GM12878 (cell line): ENCODE results near the gene CALY. TPM values are rescaled to one million over a fixed set of nuclear protein-coding genes. Genes with fewer than 3 reads are reported as not detected.

Experiments used
- ATAC-seq: fragments of 200-7000 bp; cut with Tn5 transposase; 3 replicates; pipeline ENCODE4 v1.9.1; 2020; ENCODE audit warnings: mild to moderate bottlenecking, moderate library complexity
- BruUV-seq: library from RNA; stranded (reverse); fragments of 400-500 nt; replicated peaks from 2 replicates; lab custom pipeline; 2021; lab: Mats Ljungman, UMichigan
- CTCF ChIA-PET: fragments of 300-600 bp; sonication (Branson Sonifier 250); formaldehyde crosslinking; extraction: SDS; loops from one replicate; lab custom pipeline; 2021; ENCODE audit warnings: inconsistent platforms; lab: Yijun Ruan, JAX
- POLR2A ChIA-PET: fragments of 350-600 bp; formaldehyde crosslinking; extraction: SDS; loops from one replicate; lab custom pipeline; 2021; ENCODE audit warnings: inconsistent platforms; lab: Charles Lee
- RAD21 ChIA-PET: fragments of 300-600 bp; sonication (Branson Sonifier 250); formaldehyde crosslinking; loops from one replicate; lab custom pipeline; 2023; ENCODE audit warnings: antibody characterized with exemption; ENCODE audit not compliant: unreplicated experiment; lab: Charles Lee
- SMC1A ChIA-PET: fragments of 300-600 bp; sonication (Branson Sonifier 250); formaldehyde crosslinking; loops from one replicate; lab custom pipeline; 2023; ENCODE audit not compliant: unreplicated experiment, uncharacterized antibody; lab: Charles Lee
- DNase-seq: peaks from one replicate; pipeline ENCODE4 v3.0.0-alpha.2; 2011; ENCODE audit warnings: low read depth, low spot score
- FAIRE-seq: peaks from 3 replicates; lab custom pipeline; 2011; peaks lifted over from hg19 to GRCh38; lab: Jason Lieb, UNC
- H2AFZ ChIP-seq: 2 replicates; pipeline ENCODE4 v1.6.0; 2011; ENCODE audit warnings: low read depth, low read length, control low read depth; ENCODE audit not compliant: control insufficient read depth
- H3K27ac ChIP-seq: 2 replicates; pipeline ENCODE4 v1.5.1; 2011; ENCODE audit warnings: control low read depth; ENCODE audit not compliant: control insufficient read depth, insufficient read depth
- H3K27me3 ChIP-seq, 2 experiments: replicated peaks in 1 of 2; 2 replicates each; pipeline versions ENCODE4 v1.6.0 to v1.6.1; 2011; ENCODE audit warnings: low read length in 1 of 2; ENCODE audit not compliant: control insufficient read depth in 2 of 2, insufficient read depth in 2 of 2
- H3K36me3 ChIP-seq, 2 experiments: 2 replicates each; pipeline ENCODE4 v1.5.1; 2011; ENCODE audit warnings: low read length in 1 of 2; ENCODE audit not compliant: control insufficient read depth in 2 of 2, insufficient read depth in 2 of 2
- H3K4me1 ChIP-seq: 2 replicates; pipeline ENCODE4 v1.6.1; 2011; ENCODE audit warnings: mild to moderate bottlenecking, low read length, moderate library complexity, mixed read lengths; ENCODE audit not compliant: control insufficient read depth, insufficient read depth
- H3K4me2 ChIP-seq: 2 replicates; pipeline ENCODE4 v1.6.0; 2011; ENCODE audit warnings: control low read depth; ENCODE audit not compliant: control insufficient read depth, insufficient read depth
- H3K4me3 ChIP-seq: fragments of 200-600 bp; sonication (generic); 2 replicates; pipeline ENCODE4 v1.5.1; 2016
- H3K79me2 ChIP-seq: 2 replicates; pipeline ENCODE4 v1.6.0; 2011; ENCODE audit warnings: low read length; ENCODE audit not compliant: control insufficient read depth, insufficient read depth
- H3K9ac ChIP-seq: 2 replicates; pipeline ENCODE4 v1.8.0; 2011; ENCODE audit warnings: low read length, control low read depth, mixed read lengths; ENCODE audit not compliant: control insufficient read depth, insufficient read depth
- H3K9me3 ChIP-seq: replicated peaks from 3 replicates; pipeline ENCODE4 v1.5.1; 2011; ENCODE audit warnings: mild to moderate bottlenecking, low read length; ENCODE audit not compliant: control insufficient read depth, insufficient read depth
- H4K20me1 ChIP-seq: 2 replicates; pipeline ENCODE4 v1.6.0; 2011; ENCODE audit not compliant: control insufficient read depth, insufficient read depth
- IKZF1 ChIP-seq: fragments of 450-650 bp; conservative IDR thresholded peaks from 2 replicates; pipeline ENCODE4 v1.6.1; 2017; ENCODE audit warnings: antibody characterized with exemption, mild to moderate bottlenecking
- IKZF2 ChIP-seq, 2 experiments: fragments of 450-650 bp; IDR thresholded peaks; 2 replicates each; pipeline ENCODE4 v1.6.1; 2017; ENCODE audit warnings: mild to moderate bottlenecking in 2 of 2, moderate library complexity in 2 of 2
- NBN ChIP-seq: fragments of 450-650 bp; IDR thresholded peaks from 2 replicates; pipeline ENCODE4 v1.6.1; 2016
- NFIC ChIP-seq: IDR thresholded peaks from 2 replicates; pipeline ENCODE4 v1.6.1; 2012; ENCODE audit warnings: low read depth, mild to moderate bottlenecking, inconsistent platforms, low read length, moderate library complexity
- SMAD1 ChIP-seq: fragments of 450-650 bp; IDR thresholded peaks from 2 replicates; pipeline ENCODE4 v1.6.1; 2018; ENCODE audit warnings: mild to moderate bottlenecking, low read depth; ENCODE audit not compliant: partially characterized antibody
- SP1 ChIP-seq: IDR thresholded peaks from one replicate; pipeline ENCODE4 v1.6.1; 2011; ENCODE audit warnings: low read depth, low read length
- WGBS: methylation state at CpG from one replicate; pipeline ENCODE4 v1.1.6; 2016; ENCODE audit warnings: low lambda C conversion rate; ENCODE audit not compliant: insufficient replicate concordance, insufficient coverage; ENCODE audit errors: missing lambda C conversion rate; 5-methylcytosine and 5-hydroxymethylcytosine counted together
- in situ Hi-C: fragments of 300-500 bp; cut with MboI; formaldehyde crosslinking; loops from 9 replicates; pipeline ENCODE4 v1.14.3; 2018; ENCODE audit warnings: mixed read lengths
- intact Hi-C: fragments of 100-400 bp; cut with micrococcal nuclease; formaldehyde crosslinking; loops from one replicate; pipeline ENCODE4 v1.14.2; 2022; ENCODE audit not compliant: unreplicated experiment
- polyA plus RNA-seq, 11 experiments: library from polyadenylated mRNA; depleted of rRNA in 4 of 11; unstranded in 6 of 11; stranded (reverse) in 5 of 11; fragments of >200 nt; fragmentation: Nextera tagmentation in 4 of 11; fragmentation: Illumina TruSeq in 1 of 11; extraction: Ambion mirVana in 4 of 11; extraction: Trizol in 1 of 11; gene quantifications; 1 replicate in 1 of 11; 2 replicates in 10 of 11; pipeline versions ENCODE4 v1.2.1 to v1.2.3, GENCODE V29; 2011 to 2016; ENCODE audit warnings: inconsistent platforms in 2 of 11, missing spikeins in 2 of 11, low read depth in 1 of 11
- total RNA-seq, 4 experiments: library from RNA; depleted of rRNA in 3 of 4; stranded (reverse); fragments of >200 nt in 3 of 4; fragmentation: Illumina TruSeq in 1 of 4; extraction: Trizol in 1 of 4; gene quantifications; 2 replicates each; pipeline versions ENCODE4 v1.2.1 to v1.2.3, GENCODE V29; 2013 to 2021
- TF ChIP-seq, protein P1 (sequence below): fragments of 150-350 bp; IDR thresholded peaks from 2 replicates; pipeline ENCODE4 v1.6.1; 2016; ENCODE audit warnings: low read depth, low read length
- TF ChIP-seq, protein P2 (sequence below): fragments of 450-650 bp; IDR thresholded peaks from 2 replicates; pipeline ENCODE4 v1.6.1; 2017; ENCODE audit warnings: antibody characterized with exemption, mild to moderate bottlenecking, moderate library complexity
- TF ChIP-seq, protein P3 (sequence below): fragments of 450-650 bp; IDR thresholded peaks from 2 replicates; pipeline ENCODE4 v1.6.1; 2017; ENCODE audit warnings: mild to moderate bottlenecking, moderate library complexity

The CALY gene
- total and polyA plus RNA-seq, 10 of the 15 experiments (the other 5 are each of a cell fraction or from before 2014, with no cell fraction given): 0.07 TPM; not detected in 9

GRCh38 chr10:133358162-133358924 lies 21.6 kb upstream of the CALY start:
- RAD21 ChIA-PET: interaction anchor here (1.0 kb wide), 1 partner anchor 30 kb away, joined by 3 read pairs; no protein-coding TSS in a partner anchor
- POLR2A ChIA-PET: interaction anchor here (0.6 to 1.7 kb wide), 3 partner anchors 12 to 21 kb away, joined by 3 to 5 read pairs (median 4); partner anchors contain the start of gene PAOX
- CTCF ChIA-PET: interaction anchor here (0.7 to 1.5 kb wide), 3 partner anchors 29 to 200 kb away, joined by 3 to 7 read pairs (median 6); no protein-coding TSS in a partner anchor
- Histone ChIP-seq H3K4me1 (peaks cover 18% of the 10 kb centered on the region), H4K20me1 (no peaks in the 10 kb centered on the region), H3K36me3 (peaks cover 0 to 5% of the 10 kb centered on the region in 2 experiments; a peak in 2 of 4 replicates), H2AFZ (no peak overlapping the region), H3K79me2 (no peaks in the 10 kb centered on the region; the same call in 1 of the 2 replicates), H3K27ac (no peak overlapping the region), H3K4me3 (no peak overlapping the region), H3K9me3 (no peaks in the 10 kb centered on the region), H3K4me2 (no peak overlapping the region), H3K27me3 (no peaks in the 10 kb centered on the region), H3K9ac (no peak overlapping the region)
- ATAC-seq (no peak), FAIRE-seq (no peak), DNase-seq (no peak)
- in situ Hi-C loops (no loop called here), intact Hi-C loops (no loop called here)
- SMC1A ChIA-PET: interaction anchor here (0.9 kb wide), 1 partner anchor 33 kb away, joined by 3 read pairs; no protein-coding TSS in a partner anchor
- no peak for TF ChIP-seq NFIC
- no peak for TF ChIP-seq SP1
- TF ChIP-seq, protein P1, sequence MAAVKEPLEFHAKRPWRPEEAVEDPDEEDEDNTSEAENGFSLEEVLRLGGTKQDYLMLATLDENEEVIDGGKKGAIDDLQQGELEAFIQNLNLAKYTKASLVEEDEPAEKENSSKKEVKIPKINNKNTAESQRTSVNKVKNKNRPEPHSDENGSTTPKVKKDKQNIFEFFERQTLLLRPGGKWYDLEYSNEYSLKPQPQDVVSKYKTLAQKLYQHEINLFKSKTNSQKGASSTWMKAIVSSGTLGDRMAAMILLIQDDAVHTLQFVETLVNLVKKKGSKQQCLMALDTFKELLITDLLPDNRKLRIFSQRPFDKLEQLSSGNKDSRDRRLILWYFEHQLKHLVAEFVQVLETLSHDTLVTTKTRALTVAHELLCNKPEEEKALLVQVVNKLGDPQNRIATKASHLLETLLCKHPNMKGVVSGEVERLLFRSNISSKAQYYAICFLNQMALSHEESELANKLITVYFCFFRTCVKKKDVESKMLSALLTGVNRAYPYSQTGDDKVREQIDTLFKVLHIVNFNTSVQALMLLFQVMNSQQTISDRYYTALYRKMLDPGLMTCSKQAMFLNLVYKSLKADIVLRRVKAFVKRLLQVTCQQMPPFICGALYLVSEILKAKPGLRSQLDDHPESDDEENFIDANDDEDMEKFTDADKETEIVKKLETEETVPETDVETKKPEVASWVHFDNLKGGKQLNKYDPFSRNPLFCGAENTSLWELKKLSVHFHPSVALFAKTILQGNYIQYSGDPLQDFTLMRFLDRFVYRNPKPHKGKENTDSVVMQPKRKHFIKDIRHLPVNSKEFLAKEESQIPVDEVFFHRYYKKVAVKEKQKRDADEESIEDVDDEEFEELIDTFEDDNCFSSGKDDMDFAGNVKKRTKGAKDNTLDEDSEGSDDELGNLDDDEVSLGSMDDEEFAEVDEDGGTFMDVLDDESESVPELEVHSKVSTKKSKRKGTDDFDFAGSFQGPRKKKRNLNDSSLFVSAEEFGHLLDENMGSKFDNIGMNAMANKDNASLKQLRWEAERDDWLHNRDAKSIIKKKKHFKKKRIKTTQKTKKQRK: no peak
- TF ChIP-seq, protein P2, sequence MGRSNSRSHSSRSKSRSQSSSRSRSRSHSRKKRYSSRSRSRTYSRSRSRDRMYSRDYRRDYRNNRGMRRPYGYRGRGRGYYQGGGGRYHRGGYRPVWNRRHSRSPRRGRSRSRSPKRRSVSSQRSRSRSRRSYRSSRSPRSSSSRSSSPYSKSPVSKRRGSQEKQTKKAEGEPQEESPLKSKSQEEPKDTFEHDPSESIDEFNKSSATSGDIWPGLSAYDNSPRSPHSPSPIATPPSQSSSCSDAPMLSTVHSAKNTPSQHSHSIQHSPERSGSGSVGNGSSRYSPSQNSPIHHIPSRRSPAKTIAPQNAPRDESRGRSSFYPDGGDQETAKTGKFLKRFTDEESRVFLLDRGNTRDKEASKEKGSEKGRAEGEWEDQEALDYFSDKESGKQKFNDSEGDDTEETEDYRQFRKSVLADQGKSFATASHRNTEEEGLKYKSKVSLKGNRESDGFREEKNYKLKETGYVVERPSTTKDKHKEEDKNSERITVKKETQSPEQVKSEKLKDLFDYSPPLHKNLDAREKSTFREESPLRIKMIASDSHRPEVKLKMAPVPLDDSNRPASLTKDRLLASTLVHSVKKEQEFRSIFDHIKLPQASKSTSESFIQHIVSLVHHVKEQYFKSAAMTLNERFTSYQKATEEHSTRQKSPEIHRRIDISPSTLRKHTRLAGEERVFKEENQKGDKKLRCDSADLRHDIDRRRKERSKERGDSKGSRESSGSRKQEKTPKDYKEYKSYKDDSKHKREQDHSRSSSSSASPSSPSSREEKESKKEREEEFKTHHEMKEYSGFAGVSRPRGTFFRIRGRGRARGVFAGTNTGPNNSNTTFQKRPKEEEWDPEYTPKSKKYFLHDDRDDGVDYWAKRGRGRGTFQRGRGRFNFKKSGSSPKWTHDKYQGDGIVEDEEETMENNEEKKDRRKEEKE: no peak
- TF ChIP-seq IKZF1: no peak
- TF ChIP-seq, protein P3, sequence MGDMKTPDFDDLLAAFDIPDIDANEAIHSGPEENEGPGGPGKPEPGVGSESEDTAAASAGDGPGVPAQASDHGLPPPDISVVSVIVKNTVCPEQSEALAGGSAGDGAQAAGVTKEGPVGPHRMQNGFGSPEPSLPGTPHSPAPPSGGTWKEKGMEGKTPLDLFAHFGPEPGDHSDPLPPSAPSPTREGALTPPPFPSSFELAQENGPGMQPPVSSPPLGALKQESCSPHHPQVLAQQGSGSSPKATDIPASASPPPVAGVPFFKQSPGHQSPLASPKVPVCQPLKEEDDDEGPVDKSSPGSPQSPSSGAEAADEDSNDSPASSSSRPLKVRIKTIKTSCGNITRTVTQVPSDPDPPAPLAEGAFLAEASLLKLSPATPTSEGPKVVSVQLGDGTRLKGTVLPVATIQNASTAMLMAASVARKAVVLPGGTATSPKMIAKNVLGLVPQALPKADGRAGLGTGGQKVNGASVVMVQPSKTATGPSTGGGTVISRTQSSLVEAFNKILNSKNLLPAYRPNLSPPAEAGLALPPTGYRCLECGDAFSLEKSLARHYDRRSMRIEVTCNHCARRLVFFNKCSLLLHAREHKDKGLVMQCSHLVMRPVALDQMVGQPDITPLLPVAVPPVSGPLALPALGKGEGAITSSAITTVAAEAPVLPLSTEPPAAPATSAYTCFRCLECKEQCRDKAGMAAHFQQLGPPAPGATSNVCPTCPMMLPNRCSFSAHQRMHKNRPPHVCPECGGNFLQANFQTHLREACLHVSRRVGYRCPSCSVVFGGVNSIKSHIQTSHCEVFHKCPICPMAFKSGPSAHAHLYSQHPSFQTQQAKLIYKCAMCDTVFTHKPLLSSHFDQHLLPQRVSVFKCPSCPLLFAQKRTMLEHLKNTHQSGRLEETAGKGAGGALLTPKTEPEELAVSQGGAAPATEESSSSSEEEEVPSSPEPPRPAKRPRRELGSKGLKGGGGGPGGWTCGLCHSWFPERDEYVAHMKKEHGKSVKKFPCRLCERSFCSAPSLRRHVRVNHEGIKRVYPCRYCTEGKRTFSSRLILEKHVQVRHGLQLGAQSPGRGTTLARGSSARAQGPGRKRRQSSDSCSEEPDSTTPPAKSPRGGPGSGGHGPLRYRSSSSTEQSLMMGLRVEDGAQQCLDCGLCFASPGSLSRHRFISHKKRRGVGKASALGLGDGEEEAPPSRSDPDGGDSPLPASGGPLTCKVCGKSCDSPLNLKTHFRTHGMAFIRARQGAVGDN: no peak
- TF ChIP-seq IKZF2 (IDR thresholded peaks at IDR 0.05): no peak
- no peak for TF ChIP-seq NBN
- no peak for TF ChIP-seq SMAD1
- 97% methylated on average over 25 of the region's 41 CpGs for WGBS
- BruUV-seq: no TSS peak
